ENCODE measurements around the gene SRGAP1. TPM values are rescaled to one million over a fixed set of nuclear protein-coding genes. Genes with fewer than 3 reads are reported as not detected.

Gene SRGAP1
- total and polyA plus RNA-seq, 2 of the 4 experiments (the other 2 are of a cell fraction): 10.0 to 10.2 TPM

DNA sequence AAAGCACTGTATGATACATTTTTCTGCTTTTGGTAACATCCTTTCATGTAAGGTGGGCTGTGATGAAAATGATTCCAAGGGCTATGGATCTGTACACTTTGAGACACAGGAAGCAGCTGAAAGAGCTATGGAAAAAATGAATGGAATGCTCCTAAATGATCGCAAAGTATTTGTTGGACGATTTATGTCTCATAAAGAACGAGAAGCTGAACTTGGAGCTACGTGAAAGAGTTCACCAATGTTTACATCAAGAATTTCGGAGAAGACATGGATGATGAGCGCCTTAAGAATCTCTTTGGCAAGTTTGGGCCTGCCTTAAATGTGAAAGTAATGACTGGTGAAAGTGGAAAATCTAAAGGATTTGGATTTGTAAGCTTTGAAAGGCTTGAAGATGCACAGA, 22.1 kb upstream of the SRGAP1 start:
- Histone ChIP-seq H4K20me1 (ENCODE audit: insufficient read depth, low read length) (no peaks in the 10 kb centered on the region), H2BK120ac (ENCODE audit: low read depth, low read length) (peak overlapping the region; percentile 99), H3K36me3 (ENCODE audit: control insufficient read depth, insufficient read depth, low read length) (no peaks in the 10 kb centered on the region), H3K14ac (replicated peaks; ENCODE audit: low read depth, low read length) (peak overlapping the region; percentile 93), H3K79me1 (ENCODE audit: low read depth in 1 of 2, low read length in 2 of 2) (peaks cover 0 to 10% of the 10 kb centered on the region in 2 experiments; a peak in 2 of 4 replicates), H3K9me1 (ENCODE audit: insufficient read depth, low read length) (peaks cover 13% of the 10 kb centered on the region; the same call in 1 of the 2 replicates), H3K27me3 (ENCODE audit: control insufficient read depth, insufficient read depth, low read length) (no peaks in the 10 kb centered on the region), H2BK5ac (ENCODE audit: low read depth, low read length, poor library complexity, severe bottlenecking) (peak overlapping the region; percentile 94), H3K9ac (ENCODE audit: low read depth, low read length) (peak overlapping the region; percentile 48), H2AK9ac (replicated peaks; ENCODE audit: low read depth, low read length, poor library complexity) (peak overlapping the region; percentile 96), H4K5ac (ENCODE audit: low read depth, low read length) (peak overlapping the region; percentile 74), H3K18ac (ENCODE audit: low read depth, low read length) (peak overlapping the region; percentile 91), H4K91ac (ENCODE audit: insufficient read depth, low read depth, low read length) (peak overlapping the region; percentile 98), H2BK20ac (ENCODE audit: low read depth, low read length) (peak overlapping the region; percentile 96), H4K8ac (ENCODE audit: low read depth in 2 of 2, low read length in 2 of 2) (peak overlapping the region; percentile 82 to 97), H3K56ac (ENCODE audit: extremely low read depth, insufficient read depth, low read length) (peak overlapping the region; percentile 45; the same call in 1 of the 2 replicates), H2BK15ac (ENCODE audit: low read depth, low read length) (peak overlapping the region; percentile 87; the same call in 2 of the 3 replicates), H2AK5ac (ENCODE audit: low read depth, low read length) (peak overlapping the region; percentile 15; the same call in 1 of the 2 replicates), H3K9me3 (ENCODE audit: control insufficient read depth, insufficient read depth, low read length) (peaks cover 3% of the 10 kb centered on the region; the same call in 1 of the 2 replicates), H3K27ac (ENCODE audit: insufficient read depth, low read length) (peak overlapping the region; percentile 83), H3K23ac (ENCODE audit: low read depth, low read length) (peak overlapping the region; percentile 85; the same call in 1 of the 2 replicates), H3K4ac (ENCODE audit: low read depth, low read length) (peak overlapping the region; percentile 98), H3K4me1 (ENCODE audit: control insufficient read depth, insufficient read depth, low read length) (peaks cover 8% of the 10 kb centered on the region), H3K4me3 (ENCODE audit: insufficient read depth, low read depth, low read length) (peak overlapping the region; percentile 49), H2AFZ (replicated peaks; ENCODE audit: low read length, poor library complexity) (peak overlapping the region; percentile 98), H3K4me2 (ENCODE audit: low read depth, low read length) (peak overlapping the region; percentile 80)
- dilution Hi-C loops (cut with HindIII; ENCODE audit: low sequenced_read_pairs, unreplicated experiment): no loop called here
- ChIA-PET CTCF (interaction anchor here (1.0 kb wide), 1 partner anchor 19 kb away, joined by 3 read pairs; no protein-coding TSS in a partner anchor), POLR2A (ENCODE audit: unreplicated experiment) (no interaction called here)
- 3% methylated on average over 5 of the region's 6 CpGs; no CpG with 5 or more reads in 1 of the 2 experiments for WGBS, 2 experiments (ENCODE audit: extremely low coverage in 2 of 2, insufficient read length in 1 of 2)
- peak; percentile 82 for DNase-seq
- intact Hi-C loops (cut with micrococcal nuclease): loop anchor here (1.0 kb wide), 1 partner anchor 42 kb away; no protein-coding TSS in a partner anchor
- ATAC-seq (ENCODE audit: low read depth): peak; percentile 73
- no peak for TF ChIP-seq SMC3 (IDR thresholded peaks at IDR 0.05; ENCODE audit: low read depth, low read length)
- TF ChIP-seq, protein P1, sequence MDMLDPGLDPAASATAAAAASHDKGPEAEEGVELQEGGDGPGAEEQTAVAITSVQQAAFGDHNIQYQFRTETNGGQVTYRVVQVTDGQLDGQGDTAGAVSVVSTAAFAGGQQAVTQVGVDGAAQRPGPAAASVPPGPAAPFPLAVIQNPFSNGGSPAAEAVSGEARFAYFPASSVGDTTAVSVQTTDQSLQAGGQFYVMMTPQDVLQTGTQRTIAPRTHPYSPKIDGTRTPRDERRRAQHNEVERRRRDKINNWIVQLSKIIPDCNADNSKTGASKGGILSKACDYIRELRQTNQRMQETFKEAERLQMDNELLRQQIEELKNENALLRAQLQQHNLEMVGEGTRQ (IDR thresholded peaks at IDR 0.05; ENCODE audit: low read depth, low read length): no peak
- TF ChIP-seq MAFK (IDR thresholded peaks at IDR 0.05; ENCODE audit: low read depth, low read length): no peak
- TF ChIP-seq POLR2A (IDR thresholded peaks at IDR 0.05; ENCODE audit: low read depth, low read length): no peak
- no peak for TF ChIP-seq CEBPB (IDR thresholded peaks at IDR 0.05; ENCODE audit: low read depth, low read length)
- no peak for TF ChIP-seq RAD21 (IDR thresholded peaks at IDR 0.05; ENCODE audit: low read length)
- no peak for TF ChIP-seq NFE2L2 (IDR thresholded peaks at IDR 0.05; ENCODE audit: low read depth, low read length)
- in situ Hi-C loops (cut with MboI; ENCODE audit: low sequenced_read_pairs): no loop called here
- no TSS peak for BruUV-seq (replicated peaks)
